ENCODE results near the gene CD200R1L.

CD200R1L gene

DNA sequence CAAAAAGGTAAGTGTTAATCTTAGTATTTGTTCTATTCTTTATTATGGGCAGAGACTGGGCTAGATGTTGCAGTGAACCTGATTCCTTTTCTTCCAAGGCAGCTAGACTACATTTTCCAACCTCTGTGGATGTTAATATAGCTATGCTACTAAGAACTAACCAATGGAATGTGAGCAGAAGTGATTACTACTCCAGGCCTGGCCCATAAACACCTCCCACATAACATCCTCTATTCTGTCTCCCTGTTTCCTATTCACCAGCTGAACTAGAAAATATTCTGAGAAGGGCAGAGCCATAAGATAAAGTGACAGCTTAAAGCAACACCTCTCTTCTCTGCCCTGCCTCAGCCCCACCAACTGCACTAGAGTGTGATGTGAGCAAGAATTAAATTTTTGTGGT, 29.4 kb downstream of the CD200R1L start:
- Histone ChIP-seq H3K4me1 (ENCODE audit: insufficient read depth, poor library complexity, severe bottlenecking) (no peaks in the 10 kb centered on the region), H3K27me3 (ENCODE audit: insufficient read depth, poor library complexity, severe bottlenecking) (no peaks in the 10 kb centered on the region), H3K9me3 (ENCODE audit: severe bottlenecking) (no peaks in the 10 kb centered on the region), H3K4me3 (ENCODE audit: severe bottlenecking) (no peak overlapping the region), H3K27ac (ENCODE audit: poor library complexity, severe bottlenecking) (no peak overlapping the region), H3K36me3 (ENCODE audit: low read depth) (no peaks in the 10 kb centered on the region)
- TF ChIP-seq, protein P1, sequence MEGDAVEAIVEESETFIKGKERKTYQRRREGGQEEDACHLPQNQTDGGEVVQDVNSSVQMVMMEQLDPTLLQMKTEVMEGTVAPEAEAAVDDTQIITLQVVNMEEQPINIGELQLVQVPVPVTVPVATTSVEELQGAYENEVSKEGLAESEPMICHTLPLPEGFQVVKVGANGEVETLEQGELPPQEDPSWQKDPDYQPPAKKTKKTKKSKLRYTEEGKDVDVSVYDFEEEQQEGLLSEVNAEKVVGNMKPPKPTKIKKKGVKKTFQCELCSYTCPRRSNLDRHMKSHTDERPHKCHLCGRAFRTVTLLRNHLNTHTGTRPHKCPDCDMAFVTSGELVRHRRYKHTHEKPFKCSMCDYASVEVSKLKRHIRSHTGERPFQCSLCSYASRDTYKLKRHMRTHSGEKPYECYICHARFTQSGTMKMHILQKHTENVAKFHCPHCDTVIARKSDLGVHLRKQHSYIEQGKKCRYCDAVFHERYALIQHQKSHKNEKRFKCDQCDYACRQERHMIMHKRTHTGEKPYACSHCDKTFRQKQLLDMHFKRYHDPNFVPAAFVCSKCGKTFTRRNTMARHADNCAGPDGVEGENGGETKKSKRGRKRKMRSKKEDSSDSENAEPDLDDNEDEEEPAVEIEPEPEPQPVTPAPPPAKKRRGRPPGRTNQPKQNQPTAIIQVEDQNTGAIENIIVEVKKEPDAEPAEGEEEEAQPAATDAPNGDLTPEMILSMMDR (IDR thresholded peaks at IDR 0.05; ENCODE audit: poor library complexity, severe bottlenecking) = no peak
- ATAC-seq (ENCODE audit: low read depth) = no peak
- no peak for DNase-seq (ENCODE audit: low spot score)

DNA sequence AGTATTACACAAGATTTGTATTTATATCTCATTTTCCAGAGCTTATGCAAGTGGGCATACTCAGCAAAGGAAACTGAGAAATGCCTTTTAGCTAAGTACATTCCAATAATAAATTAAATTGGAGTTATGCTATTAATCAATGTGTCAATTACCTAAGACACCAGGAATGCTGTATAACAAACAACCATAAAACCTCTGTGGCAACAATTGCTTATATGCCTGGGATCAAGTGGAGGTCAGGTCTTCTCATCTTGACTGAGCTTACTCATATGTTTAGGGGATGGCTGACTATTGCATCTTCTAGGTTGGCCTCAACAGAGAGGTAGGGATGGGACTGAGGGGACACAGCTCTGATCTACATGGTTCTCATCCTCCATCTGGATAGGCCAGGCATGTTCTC, 30.7 kb downstream of the CD200R1L start:
- ATAC-seq (ENCODE audit: low read depth) (no peak), DNase-seq (ENCODE audit: low spot score) (no peak)
- Histone ChIP-seq H3K4me1 (ENCODE audit: insufficient read depth, poor library complexity, severe bottlenecking) (no peaks in the 10 kb centered on the region), H3K27me3 (ENCODE audit: insufficient read depth, poor library complexity, severe bottlenecking) (no peaks in the 10 kb centered on the region), H3K36me3 (ENCODE audit: low read depth) (no peaks in the 10 kb centered on the region), H3K4me3 (ENCODE audit: severe bottlenecking) (no peak overlapping the region), H3K9me3 (ENCODE audit: severe bottlenecking) (no peaks in the 10 kb centered on the region), H3K27ac (ENCODE audit: poor library complexity, severe bottlenecking) (no peak overlapping the region)
- TF ChIP-seq, protein P1 (IDR thresholded peaks at IDR 0.05; ENCODE audit: poor library complexity, severe bottlenecking) = no peak

DNA sequence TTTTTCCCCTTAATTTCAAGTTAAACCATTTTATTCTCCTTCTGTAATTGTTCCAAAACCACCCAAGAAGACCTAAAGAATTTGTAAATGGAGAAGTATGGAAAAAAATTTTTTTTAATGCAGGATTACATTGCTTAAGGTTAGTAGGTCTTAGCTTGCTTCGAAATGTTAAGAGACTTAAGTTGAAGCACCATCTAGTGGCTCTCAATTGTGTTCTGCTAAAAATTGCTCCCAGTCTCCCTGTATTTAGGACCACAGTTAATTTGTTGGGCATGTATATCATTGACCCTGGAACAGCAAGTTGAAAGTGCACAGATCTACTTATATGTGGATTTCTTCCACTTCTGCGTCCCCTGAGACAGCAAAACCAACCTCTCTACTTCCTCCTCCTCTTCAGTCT, 32.4 kb downstream of the CD200R1L start:
- ATAC-seq (ENCODE audit: low read depth) (peak; percentile 80), DNase-seq (ENCODE audit: low spot score) (no peak)
- no peak overlapping the region for H3K27ac ChIP-seq (ENCODE audit: poor library complexity, severe bottlenecking)
- H3K4me3 ChIP-seq (ENCODE audit: severe bottlenecking) = no peak overlapping the region
- no peaks in the 10 kb centered on the region for H3K4me1 ChIP-seq (ENCODE audit: insufficient read depth, poor library complexity, severe bottlenecking)
- H3K36me3 ChIP-seq (ENCODE audit: low read depth) = no peaks in the 10 kb centered on the region
- no peaks in the 10 kb centered on the region for H3K27me3 ChIP-seq (ENCODE audit: insufficient read depth, poor library complexity, severe bottlenecking)
- TF ChIP-seq, protein P1 (IDR thresholded peaks at IDR 0.05; ENCODE audit: poor library complexity, severe bottlenecking) = peak; percentile 84
- no peaks in the 10 kb centered on the region for H3K9me3 ChIP-seq (ENCODE audit: severe bottlenecking)

DNA sequence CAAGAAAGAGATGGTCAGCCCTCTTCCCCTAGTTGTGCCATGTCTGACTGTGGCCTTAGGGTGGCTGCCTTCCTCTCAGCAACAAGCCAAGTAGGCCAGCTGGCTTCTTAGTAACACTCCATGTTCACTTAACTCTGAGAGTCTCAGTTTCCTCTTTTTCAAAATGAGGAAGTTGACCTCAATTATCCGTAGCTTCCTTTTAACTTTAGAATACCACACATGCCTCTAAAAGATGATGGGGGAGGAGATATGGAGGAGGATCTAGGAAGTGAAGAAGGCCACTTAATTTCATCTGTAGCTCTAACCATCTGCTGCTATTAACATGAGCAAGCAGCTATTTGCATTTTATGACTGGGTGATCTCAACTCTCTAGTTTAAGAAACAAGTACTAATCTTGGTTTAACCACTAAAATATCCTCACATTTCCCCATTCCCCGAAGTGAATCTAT, 32.9 kb downstream of the CD200R1L start:
- no peak for DNase-seq (ENCODE audit: low spot score)
- H3K4me3 ChIP-seq (ENCODE audit: severe bottlenecking) = no peak overlapping the region
- H3K9me3 ChIP-seq (ENCODE audit: severe bottlenecking) = no peaks in the 10 kb centered on the region
- H3K4me1 ChIP-seq (ENCODE audit: insufficient read depth, poor library complexity, severe bottlenecking) = no peaks in the 10 kb centered on the region
- no peaks in the 10 kb centered on the region for H3K36me3 ChIP-seq (ENCODE audit: low read depth)
- TF ChIP-seq, protein P1 (IDR thresholded peaks at IDR 0.05; ENCODE audit: poor library complexity, severe bottlenecking) = no peak
- H3K27ac ChIP-seq (ENCODE audit: poor library complexity, severe bottlenecking) = no peak overlapping the region
- no peaks in the 10 kb centered on the region for H3K27me3 ChIP-seq (ENCODE audit: insufficient read depth, poor library complexity, severe bottlenecking)
- ATAC-seq (ENCODE audit: low read depth) = no peak

DNA sequence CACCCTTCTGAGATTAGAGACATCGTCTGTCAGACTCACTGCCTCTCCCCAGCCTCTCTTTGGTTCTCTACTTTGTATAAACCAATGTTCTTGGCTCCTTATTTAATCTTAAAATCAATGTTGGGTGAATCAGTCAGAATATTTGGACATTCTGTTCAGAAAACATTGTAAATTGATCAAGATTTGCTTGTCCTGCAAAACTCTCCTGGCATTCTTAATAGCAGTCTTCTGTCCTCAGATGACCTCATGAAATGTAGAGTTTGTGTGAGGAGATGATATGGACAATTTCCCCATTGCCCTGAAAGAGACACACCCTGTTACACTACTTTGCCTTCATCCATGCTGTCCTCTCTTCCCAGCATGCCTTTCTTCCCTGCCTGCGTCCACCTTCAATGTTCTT, 33.6 kb downstream of the CD200R1L start:
- DNase-seq (ENCODE audit: low spot score) (no peak), ATAC-seq (ENCODE audit: low read depth) (no peak)
- H3K4me3 ChIP-seq (ENCODE audit: severe bottlenecking) = no peak overlapping the region
- no peaks in the 10 kb centered on the region for H3K4me1 ChIP-seq (ENCODE audit: insufficient read depth, poor library complexity, severe bottlenecking)
- no peaks in the 10 kb centered on the region for H3K9me3 ChIP-seq (ENCODE audit: severe bottlenecking)
- no peaks in the 10 kb centered on the region for H3K27me3 ChIP-seq (ENCODE audit: insufficient read depth, poor library complexity, severe bottlenecking)
- H3K27ac ChIP-seq (ENCODE audit: poor library complexity, severe bottlenecking) = no peak overlapping the region
- TF ChIP-seq, protein P1 (IDR thresholded peaks at IDR 0.05; ENCODE audit: poor library complexity, severe bottlenecking) = no peak
- H3K36me3 ChIP-seq (ENCODE audit: low read depth) = no peaks in the 10 kb centered on the region
